Subcutaneous abdominal adipose tissue (tissue), 5 donors: ENCODE data around the gene SNAP29.
"Not testable (repeated sequence)": the region's sequence is repeated elsewhere in the genome, so short reads cannot be mapped to it uniquely, and the experiment has no call there.

Source experiments
- H3K27ac ChIP-seq: one replicate; pipeline ENCODE4 v1.7.0; 2013; ENCODE audit warnings: low read depth, mild to moderate bottlenecking, inconsistent platforms, low read length, moderate library complexity
- H3K27me3 ChIP-seq, 5 donors: one replicate each; pipeline ENCODE4 v1.7.0; 2013; ENCODE audit warnings: low read length in 5 of 5, inconsistent platforms in 1 of 5; ENCODE audit not compliant: control insufficient read depth in 5 of 5, insufficient read depth in 4 of 5
- H3K36me3 ChIP-seq, 5 donors: one replicate each; pipeline ENCODE4 v1.7.0; 2013; ENCODE audit warnings: low read length in 5 of 5; ENCODE audit not compliant: control insufficient read depth in 5 of 5, insufficient read depth in 5 of 5
- H3K4me1 ChIP-seq, 5 donors: one replicate each; pipeline ENCODE4 v1.7.0; 2013; ENCODE audit warnings: low read length in 5 of 5, mild to moderate bottlenecking in 3 of 5, moderate library complexity in 1 of 5; ENCODE audit not compliant: control insufficient read depth in 5 of 5, insufficient read depth in 5 of 5
- H3K4me3 ChIP-seq, 5 donors: one replicate each; pipeline ENCODE4 v1.7.0; 2013; ENCODE audit warnings: low read length in 5 of 5, low read depth in 1 of 5
- H3K9ac ChIP-seq, 5 donors: one replicate each; pipeline ENCODE4 v1.7.0; 2013; ENCODE audit warnings: low read length in 5 of 5, mild to moderate bottlenecking in 4 of 5, moderate library complexity in 3 of 5
- H3K9me3 ChIP-seq, 5 donors: one replicate each; pipeline ENCODE4 v1.7.0; 2013; ENCODE audit warnings: low read length in 5 of 5; ENCODE audit not compliant: control insufficient read depth in 5 of 5
- donor health status: healthy.
- donor health status: healthy.
- donor health status: healthy.
- donor health status: healthy.
- donor health status: healthy.

Gene SNAP29

DNA sequence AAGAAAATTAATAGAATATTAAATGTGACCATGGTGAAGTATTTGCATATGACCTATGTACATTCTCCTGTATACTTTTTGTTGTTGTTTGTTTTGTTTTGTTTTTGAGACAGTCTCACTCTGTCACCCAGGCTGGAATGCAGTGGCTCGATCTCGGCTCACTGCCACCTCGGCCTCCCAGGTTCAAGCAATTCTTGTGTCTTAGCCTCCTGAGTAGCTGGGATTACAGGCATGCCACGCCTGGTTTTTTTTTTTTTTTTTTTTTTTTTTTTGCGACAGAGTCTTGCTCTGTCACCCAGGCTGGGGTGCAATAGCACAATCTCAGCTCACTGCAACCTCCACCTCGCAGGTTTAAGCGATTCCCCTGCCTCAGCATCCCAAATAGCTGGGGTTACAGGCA, 38.9 kb downstream of the SNAP29 start:
- not testable (repeated sequence) for H3K27me3 ChIP-seq, H3K27ac ChIP-seq, H3K9ac ChIP-seq, H3K9me3 ChIP-seq, H3K4me1 ChIP-seq, H3K36me3 ChIP-seq, H3K4me3 ChIP-seq

DNA sequence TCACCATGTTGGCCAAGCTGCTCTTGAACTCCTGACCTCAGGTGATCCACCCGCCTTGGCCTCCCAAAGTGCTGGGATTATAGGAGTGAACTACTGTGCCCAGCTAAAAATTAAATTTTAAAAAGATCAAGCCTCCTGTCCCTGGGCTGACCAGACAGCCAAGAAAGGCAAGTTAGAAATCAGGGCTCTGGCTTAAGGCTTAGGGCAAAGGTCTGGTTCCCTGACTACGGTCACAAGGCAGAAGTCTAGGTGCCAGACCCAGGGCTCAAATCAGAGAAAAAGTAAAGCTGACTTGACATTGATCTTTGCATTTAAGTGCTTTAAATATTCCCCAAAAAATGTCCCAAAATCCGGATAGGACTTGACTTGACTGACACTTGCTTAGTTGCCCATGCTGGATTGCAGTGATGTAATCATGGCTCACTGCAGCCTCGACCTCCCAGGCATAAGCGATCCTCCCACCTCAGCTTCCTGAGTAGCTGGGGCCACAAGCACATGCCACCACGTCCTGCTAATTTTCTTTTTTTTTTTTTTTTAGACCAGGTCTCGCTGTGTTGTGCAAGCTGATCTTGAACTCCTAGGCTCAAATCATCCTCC, 41.1 kb downstream of the SNAP29 start:
- Histone ChIP-seq H3K9me3 (no peaks in the 10 kb centered on the region), H3K27me3 (no peaks in the 10 kb centered on the region), H3K4me3 (no peak overlapping the region), H3K9ac (no peak overlapping the region), H3K27ac (no peak overlapping the region), H3K36me3 (no peaks in the 10 kb centered on the region), H3K4me1 (peaks cover 0 to 5% (median 0%) of the 10 kb centered on the region in 5 donors)

DNA sequence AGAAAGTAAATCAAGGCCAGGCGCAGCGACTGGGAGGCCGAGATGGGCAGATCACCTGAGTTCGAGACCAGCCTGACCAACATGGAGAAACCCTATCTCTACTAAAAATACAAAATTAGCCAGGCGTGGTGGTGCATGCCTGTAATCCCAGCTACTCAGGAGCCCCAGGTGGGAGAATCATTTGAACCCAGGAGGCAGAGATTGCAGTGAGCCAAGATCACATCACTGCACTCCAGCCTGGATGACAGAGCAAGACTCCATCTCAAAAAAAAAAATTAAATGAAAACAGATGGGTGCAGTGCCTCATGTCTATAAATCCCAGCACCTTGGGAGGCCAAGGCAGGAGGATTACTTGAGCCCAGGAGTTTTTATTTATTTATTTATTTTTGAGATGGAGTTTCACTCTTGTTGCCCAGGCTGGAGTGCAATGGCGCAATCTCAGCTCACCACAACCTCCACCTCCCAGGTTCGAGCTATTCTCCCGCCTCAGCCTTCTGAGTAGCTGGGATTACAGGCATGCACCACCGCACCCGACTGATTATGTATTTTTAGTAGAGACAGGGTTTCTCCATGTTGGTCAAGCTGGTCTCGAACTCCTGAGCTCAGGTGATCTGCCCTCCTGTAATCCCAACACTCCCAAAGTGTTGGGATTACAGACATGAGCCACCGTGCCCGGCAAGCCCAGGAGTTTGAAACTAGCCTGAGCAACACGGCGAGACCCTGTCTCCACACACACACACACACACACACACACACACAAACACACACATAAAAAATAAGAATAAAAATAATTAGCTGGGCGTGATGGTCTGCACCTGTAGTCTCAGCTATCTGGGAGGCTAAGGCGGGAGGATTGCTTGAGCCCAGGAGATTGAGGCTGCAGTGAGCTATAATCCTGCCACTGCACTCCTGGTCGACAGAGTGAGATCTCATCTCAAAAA, 42.6 kb downstream of the SNAP29 start:
- not testable (repeated sequence) for H3K4me3 ChIP-seq, H3K4me1 ChIP-seq, H3K9ac ChIP-seq, H3K27me3 ChIP-seq, H3K27ac ChIP-seq, H3K36me3 ChIP-seq, H3K9me3 ChIP-seq

DNA sequence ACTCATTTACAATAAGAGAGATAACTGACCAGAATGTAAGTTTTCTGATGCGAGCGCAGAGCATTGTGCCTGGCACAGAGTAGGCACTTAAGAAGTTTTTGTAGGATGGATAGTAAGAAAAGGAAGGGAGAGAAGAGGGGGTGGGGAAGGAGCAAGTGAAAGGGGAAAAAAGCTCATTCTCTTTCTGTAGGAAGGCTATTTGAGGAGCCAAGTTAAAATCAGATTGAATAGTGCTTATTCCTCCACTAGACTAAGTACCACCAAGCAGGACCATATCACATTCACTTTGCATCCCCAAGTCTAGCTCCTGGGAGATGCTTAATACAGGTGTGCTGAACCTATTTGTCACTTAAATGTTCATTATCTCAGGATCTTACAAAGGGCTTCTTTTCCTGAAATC, 44.3 kb downstream of the SNAP29 start:
- Histone ChIP-seq H3K27me3 (no peaks in the 10 kb centered on the region), H3K9ac (no peak overlapping the region), H3K4me3 (no peak overlapping the region), H3K27ac (no peak overlapping the region), H3K36me3 (no peaks in the 10 kb centered on the region), H3K9me3 (no peaks in the 10 kb centered on the region), H3K4me1 (peaks cover 0 to 5% (median 0%) of the 10 kb centered on the region in 5 donors)

DNA sequence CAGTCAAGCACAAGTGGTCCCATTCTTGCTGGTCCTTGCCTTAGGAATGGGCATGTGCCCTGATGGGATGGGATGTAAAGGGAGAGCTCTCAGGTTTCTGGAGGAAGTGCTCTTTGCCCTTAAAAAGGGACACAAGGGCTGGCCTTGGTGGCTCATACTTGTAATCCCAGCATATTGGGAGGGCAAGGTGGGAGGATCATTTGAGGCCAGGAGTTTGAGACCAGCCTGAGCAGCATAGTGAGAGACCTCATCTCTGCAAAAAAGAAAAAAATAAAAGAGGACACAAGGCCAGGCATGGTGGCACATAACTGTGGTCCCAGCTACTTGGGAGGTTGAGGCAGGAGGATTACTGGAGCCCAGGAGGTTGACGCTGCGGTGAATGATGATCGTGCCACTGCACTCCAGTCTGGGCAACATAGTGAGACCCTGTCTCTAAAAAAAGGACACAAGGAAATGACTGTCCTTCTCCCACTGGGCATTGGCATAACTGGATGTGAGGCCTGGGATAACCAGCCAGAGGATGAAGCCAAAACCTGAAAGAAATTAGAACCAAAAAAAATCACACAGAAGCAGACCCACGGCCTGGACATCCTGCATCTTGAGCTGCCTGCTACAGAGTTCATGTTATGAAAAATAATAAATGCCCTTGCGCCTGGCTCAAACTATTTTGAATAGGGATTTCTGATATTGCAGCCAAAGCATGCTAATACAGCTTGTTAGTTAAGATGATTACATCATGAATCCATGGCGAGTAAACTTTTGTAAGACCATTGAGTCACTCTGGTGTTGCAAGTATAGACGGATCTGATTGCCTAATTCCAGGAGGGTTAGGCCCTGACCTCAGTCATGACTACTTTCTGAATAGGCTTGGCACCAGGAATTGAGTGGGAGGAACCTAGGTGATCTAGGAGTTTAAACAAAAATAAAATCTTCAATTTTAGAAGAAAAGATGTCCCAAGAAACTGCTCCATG, 45.5 kb downstream of the SNAP29 start:
- H3K36me3 ChIP-seq: no peaks in the 10 kb centered on the region
- H3K27ac ChIP-seq: peak overlapping the region; percentile 8
- no peak overlapping the region for H3K9ac ChIP-seq
- no peaks in the 10 kb centered on the region for H3K9me3 ChIP-seq
- H3K27me3 ChIP-seq: no peaks in the 10 kb centered on the region
- H3K4me1 ChIP-seq: peaks cover 0 to 5% (median 0%) of the 10 kb centered on the region in 5 donors
- no peak overlapping the region for H3K4me3 ChIP-seq

DNA sequence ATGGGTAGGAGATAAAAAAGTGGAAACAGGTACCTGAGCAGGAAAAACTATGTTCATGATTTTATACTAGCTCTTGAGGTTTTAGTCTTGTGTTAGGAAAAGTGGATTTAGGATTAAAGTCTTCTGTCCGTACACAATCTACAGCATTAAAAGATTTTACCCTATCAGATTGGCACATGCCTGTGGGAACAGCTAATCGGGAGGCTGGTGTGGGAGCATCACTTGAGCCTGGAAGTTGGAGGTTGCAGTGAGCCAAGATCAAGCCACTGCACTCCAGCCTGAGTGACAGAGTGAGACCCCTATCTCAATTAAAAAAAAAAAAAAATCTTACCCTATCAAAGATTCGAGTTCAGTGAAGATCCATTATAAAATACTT, 46.2 kb downstream of the SNAP29 start:
- H3K9ac ChIP-seq: no peak overlapping the region
- H3K4me3 ChIP-seq: no peak overlapping the region
- H3K4me1 ChIP-seq: peaks cover 0 to 5% (median 0%) of the 10 kb centered on the region in 5 donors
- no peaks in the 10 kb centered on the region for H3K36me3 ChIP-seq
- no peaks in the 10 kb centered on the region for H3K27me3 ChIP-seq
- H3K9me3 ChIP-seq: no peaks in the 10 kb centered on the region
- no peak overlapping the region for H3K27ac ChIP-seq

DNA sequence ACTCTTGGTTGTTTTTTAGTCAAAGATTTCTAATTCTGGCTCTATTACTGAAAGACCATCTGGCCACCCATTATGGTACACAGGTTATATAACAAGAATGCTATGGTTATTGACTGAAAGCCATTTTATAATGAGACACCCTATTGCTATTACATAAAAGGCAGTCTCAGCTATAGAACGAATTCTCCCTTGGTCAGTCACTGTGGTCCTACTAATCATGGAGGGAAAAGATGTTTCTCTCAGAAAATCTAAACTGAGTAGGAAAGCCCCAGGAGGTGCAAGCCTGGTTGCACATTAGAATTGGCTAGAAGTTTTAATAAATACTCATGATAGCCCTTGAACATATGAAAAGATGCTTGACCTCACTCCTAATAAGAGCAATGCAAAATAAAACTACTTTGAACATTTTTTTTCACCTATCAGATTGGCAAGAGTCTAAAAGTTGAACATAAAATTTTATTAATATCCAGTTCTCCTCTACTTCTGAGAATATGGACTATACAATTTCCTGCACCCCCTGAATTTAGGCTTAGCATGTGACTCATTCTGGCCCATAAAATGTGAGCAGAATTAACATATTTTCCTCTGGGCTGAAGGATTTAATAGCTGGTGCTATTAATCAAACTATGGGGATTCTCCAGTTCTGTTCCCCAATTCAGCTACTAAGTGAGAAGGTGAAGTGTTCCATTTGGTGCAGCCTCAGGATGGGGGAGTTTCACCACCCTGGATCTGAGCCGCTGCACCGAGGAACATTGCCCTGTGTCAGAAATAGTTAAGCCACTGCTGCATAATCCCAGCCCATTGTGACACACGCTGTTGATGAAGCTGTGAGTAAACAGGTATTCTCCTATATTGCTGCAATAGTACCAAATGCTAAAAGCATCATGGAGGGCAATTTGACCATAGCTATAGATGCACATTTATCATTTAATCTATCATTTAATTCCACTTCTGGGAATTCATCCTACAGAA, 46.9 kb downstream of the SNAP29 start:
- no peak overlapping the region for H3K9ac ChIP-seq
- H3K4me1 ChIP-seq: peaks cover 0 to 5% (median 0%) of the 10 kb centered on the region in 5 donors
- no peaks in the 10 kb centered on the region for H3K9me3 ChIP-seq
- H3K36me3 ChIP-seq: no peaks in the 10 kb centered on the region
- H3K27ac ChIP-seq: no peak overlapping the region
- H3K27me3 ChIP-seq: no peaks in the 10 kb centered on the region
- no peak overlapping the region for H3K4me3 ChIP-seq

DNA sequence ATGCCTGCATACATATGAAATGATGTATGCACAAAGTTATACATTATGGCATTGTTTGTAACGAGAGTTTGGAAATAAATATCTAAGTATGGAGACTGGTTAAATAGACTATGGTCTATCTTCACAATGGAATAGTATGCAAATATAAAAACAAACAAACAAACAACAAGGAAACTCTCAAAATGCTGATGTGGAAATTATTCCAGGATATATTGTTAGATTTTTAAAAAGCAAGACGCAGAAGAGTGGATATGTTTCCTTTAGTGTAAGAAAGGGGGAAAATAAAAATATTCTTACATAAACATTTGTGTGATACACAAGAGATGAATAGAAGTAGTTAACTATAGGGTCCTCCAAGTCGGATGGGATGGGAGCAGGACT, 47.6 kb downstream of the SNAP29 start:
- no peak overlapping the region for H3K27ac ChIP-seq
- H3K9me3 ChIP-seq: no peaks in the 10 kb centered on the region
- H3K4me1 ChIP-seq: peaks cover 0 to 5% (median 0%) of the 10 kb centered on the region in 5 donors
- H3K27me3 ChIP-seq: no peaks in the 10 kb centered on the region
- no peaks in the 10 kb centered on the region for H3K36me3 ChIP-seq
- no peak overlapping the region for H3K4me3 ChIP-seq
- no peak overlapping the region for H3K9ac ChIP-seq

DNA sequence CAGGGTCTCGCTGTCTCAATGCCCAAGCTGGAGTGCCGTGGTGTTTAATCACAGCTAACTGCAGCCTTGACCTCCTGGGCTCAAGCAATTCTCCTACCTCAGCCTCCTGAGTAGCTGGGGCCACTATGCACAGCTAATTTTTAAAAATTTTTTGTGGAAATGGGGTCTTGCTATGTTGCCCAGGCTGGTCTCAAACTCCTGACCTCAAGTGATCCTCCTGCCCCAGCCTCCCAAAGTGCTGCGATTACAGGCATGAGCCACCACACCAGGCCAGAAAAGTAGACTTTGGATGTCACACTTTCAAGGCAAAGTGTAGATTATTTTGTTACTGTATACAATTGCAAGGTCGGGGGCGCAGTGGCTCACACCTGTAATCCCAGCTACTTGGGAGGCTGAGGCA, 49.9 kb downstream of the SNAP29 start:
- H3K36me3 ChIP-seq, H3K4me1 ChIP-seq, H3K27ac ChIP-seq, H3K4me3 ChIP-seq, H3K9ac ChIP-seq, H3K9me3 ChIP-seq, H3K27me3 ChIP-seq: not testable (repeated sequence)
